GM19452 (cell line): ENCODE data around the gene TAS2R20.

Experiments used
- ATAC-seq: cut with Tn5 transposase; IDR thresholded peaks from one replicate; pipeline ENCODE4 v1.9.1; 2021; ENCODE audit not compliant: unreplicated experiment

Gene TAS2R20

GRCh38 chr12:10960211-10960610 is 37.9 kb downstream of the TAS2R20 start:
- ATAC-seq: no peak

GRCh38 chr12:10959804-10960203 is 38.3 kb downstream of the TAS2R20 start:
- ATAC-seq: no peak

- no peak for ATAC-seq
Measured at GRCh38 chr12:10957741-10958140, 40.4 kb downstream of the TAS2R20 start.

GRCh38 chr12:10956085-10956484 is 42.0 kb downstream of the TAS2R20 start:
- no peak for ATAC-seq

- no peak for ATAC-seq
Measured at GRCh38 chr12:10952645-10953044, 45.5 kb downstream of the TAS2R20 start.
